Stimulated activated CD4-positive, alpha-beta T cell treated with anti-CD3 and anti-CD28 coated beads, Interleukin-15, amount 100 ng/mL, for 1 hour (primary cell): ENCODE results near the gene DPPA4.
"Not testable (repeated sequence)": the region's sequence is repeated elsewhere in the genome, so short reads cannot be mapped to it uniquely, and the experiment has no call there.

Source experiments
- DNase-seq, 2 donors: peaks; one replicate each; pipeline ENCODE4 v3.0.0-alpha.2; 2020; ENCODE audit warnings: low read depth in 1 of 2, low spot score in 1 of 2

Gene DPPA4, protein sequence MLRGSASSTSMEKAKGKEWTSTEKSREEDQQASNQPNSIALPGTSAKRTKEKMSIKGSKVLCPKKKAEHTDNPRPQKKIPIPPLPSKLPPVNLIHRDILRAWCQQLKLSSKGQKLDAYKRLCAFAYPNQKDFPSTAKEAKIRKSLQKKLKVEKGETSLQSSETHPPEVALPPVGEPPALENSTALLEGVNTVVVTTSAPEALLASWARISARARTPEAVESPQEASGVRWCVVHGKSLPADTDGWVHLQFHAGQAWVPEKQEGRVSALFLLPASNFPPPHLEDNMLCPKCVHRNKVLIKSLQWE

DNA sequence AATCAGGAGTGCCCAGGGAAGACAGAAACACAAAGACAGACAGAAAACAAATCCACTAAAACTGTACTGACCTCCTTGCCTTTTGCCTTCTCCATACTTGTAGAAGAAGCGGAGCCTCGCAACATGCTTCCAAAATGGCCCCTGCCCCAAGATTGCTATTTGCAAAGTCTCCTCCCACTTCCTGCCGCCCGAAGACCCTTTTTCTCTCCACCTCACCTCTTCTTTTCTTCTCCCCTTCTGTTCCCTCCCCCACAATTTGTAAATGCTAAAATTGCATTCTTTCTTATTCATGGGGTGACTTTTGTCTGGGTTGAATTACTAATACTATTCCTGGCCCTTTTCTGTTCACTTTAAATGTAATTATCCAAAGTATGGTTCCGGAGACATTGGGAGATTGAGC, at the start of gene DPPA4:
Gene DPPA4 (minus strand): TSS at position 154 of the 400 bp plus-strand sequence. CDS start 29 bp downstream, at position 125.
- no peak for DNase-seq

DNA sequence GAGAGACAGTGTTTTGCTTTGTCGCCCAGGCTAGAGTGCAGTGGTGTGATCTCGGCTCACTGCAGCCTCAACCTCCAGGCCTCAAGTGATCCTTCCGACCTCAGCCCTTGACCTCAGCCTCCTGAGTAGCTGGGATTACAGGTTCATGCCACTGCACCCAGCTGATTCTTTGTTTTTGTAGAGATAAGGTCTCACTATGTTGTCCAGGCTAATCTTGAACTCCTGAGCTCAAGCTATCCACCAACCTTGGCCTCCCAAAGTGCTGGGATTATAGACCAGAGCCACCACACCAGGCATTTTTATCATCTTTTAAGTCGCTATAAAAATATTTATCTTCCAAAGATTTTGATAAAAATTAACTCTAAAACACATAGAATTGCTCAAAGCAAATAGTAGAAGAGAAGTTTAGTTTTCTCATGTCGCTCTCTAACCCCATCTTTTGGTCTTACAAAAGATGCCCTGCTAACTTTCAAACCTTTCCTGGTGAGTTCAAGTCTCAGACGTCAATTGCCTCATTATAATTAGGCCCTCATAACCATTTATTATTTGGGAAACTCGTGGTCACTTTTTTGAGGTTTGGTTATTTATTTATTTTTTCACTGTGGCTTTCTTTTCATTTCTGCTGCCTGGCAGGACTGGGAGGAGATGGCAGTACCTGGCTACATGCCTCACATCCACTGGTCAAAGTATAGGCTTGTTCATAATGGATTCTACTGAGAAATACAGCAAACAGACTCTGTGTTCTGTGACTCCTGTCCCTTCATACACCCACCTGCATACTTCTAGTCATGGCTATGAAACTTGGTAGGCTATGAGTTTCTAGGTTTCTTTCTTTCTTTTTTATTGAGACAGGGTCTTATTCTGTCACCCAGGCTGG, 48.3 kb upstream of the DPPA4 start:
- no peak for DNase-seq

DNA sequence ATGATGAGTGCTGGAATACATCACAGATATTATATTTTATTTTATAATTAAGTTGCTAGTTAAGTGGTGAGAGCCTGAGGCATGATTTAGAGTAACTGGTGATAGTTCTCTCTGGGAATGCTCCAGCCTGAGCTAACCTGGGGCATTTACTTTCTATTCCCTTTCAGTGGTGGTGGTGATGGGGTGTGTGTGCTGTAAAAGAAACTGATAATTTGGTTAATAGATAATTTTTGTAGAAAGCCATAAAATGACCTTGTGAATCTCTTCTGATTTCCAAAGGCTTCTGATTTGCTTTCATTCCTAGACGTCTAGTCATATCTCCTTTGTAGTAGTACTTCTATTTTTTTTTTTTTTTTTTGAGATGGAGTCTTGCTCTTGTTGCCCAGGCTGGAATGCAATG, 46.8 kb upstream of the DPPA4 start:
- DNase-seq: no peak

DNA sequence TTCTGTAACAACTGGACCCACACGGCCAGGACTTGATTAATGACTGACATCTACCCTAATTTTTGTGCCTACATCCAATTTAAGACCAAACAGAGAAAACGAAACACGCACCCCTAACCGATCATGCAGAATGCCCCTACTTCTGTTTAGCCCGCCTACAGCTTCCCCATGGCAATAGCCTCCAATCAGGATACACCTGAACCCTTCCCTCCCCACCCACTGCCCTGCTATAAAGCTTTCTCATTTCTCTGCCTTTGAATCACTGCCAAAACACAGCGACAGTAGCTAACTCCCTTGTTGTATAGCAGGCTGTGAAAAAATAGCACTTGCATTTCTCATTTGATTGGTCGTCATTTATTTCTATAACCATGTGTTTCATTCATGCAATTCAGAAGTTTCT, 45.2 kb upstream of the DPPA4 start:
- DNase-seq: no peak

DNA sequence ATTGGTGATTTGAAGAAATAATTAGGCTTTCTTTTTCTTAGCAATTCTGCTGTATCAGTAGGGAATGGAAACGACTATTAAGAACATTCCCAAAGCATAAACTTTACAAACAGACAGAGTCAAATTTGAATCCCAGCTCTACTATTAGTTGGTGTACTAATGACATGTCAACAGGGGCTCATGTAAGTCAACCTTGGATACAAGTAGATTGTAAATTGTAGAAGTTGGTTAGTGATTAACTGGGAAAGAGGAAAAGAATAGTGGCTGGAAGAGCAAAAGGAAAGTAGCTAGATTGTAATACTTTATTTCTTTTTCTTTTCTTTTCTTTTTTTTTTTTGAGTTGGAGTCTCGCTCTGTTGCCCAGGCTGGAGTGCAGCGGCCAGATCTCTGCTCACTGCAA, 38.6 kb upstream of the DPPA4 start:
- DNase-seq: no peak

DNA sequence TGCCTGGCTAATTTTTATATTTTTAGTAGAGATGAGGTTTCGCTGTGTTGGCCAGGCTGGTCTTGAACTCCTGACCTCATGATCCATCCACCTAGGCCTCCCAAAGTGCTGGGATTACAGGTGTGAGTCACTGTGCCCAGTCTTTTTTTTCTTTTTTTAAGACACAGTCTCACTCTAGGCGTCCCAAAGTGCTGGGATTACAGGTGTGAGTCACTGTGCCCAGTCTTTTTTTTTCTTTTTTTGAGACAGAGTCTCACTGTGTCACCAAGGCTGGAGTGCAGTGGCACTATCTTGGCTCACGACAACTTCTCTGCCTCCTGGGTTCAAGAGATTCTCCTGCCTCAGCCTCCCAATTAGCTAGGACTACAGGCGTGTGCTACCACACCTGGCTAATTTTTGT, 37.1 kb upstream of the DPPA4 start:
- DNase-seq: not testable (repeated sequence)

DNA sequence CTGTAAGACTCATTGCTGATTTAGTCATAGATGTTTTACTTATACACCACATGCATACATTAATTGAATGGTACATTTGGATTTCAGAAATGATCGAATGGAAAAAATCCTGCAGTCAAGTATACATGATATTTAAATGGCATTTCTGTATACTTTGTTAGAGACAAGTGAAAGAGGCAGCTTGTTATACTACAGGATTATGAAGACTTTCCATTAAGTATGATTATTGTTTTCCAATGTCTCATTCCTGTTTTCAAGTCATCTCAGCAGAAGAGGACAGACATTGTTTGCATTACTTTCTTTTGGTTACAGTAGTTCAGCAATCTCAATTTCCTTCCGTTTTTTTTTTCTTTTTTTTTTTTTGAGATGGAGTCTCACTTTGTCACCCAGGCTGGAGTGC, 36.6 kb upstream of the DPPA4 start:
- no peak for DNase-seq

DNA sequence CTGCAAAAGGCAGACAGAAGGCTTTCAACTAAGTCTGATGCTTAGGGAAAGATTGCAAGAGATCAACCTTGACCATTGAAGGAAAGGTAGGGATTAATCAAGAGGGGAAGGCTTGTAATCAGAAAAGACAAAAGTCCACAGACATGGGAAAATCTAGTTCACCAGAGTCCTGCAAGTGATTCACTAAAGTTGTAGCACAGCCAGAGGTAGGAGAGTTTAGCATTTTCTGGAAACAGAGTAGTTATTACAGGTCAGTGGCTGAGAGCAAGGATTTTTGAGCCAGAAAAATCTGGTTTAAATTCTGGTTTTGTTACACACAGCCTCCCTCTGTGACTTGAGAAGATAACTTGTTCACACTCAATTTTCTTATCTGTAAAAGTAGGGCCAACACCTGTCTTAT, 35.3 kb upstream of the DPPA4 start:
- no peak for DNase-seq

DNA sequence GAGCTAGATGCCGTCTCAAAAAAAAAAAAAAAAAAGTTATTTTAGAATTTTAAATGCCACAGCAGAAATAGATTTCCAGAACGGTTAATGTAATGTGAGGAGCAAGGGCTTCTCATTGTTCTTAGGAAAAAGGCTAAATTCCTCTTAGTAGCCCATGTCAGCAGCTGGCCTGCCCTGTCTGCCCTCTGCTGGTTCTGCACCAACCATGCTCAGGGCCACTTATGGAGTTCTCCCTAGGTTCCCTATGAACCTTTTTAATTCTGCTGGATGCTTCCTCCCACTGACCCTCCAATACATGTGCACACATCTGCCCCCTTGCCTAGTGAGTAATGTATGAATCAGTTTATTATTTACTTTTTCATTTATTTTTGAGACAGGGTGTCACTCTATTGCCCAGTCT, 32.2 kb upstream of the DPPA4 start:
- DNase-seq: no peak

DNA sequence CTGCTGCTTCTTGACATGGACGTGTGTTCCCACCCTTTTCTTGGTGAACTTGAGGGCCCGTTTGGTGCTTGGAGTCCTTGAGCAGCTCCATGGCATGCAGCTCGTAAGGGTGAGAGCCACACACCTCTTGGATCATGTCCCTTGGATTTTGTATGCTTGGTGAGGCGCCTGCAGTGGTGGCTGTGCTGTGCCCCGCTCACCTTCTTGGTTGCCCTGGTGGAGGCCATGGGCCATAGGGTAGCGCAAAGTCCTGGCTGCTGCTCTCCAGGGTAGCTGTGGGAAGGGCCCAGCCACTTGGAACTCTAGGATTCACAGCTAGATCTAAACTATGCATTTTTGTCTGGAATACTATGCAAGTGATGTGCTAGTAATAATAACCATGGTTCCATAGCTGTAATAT, 26.7 kb upstream of the DPPA4 start:
- DNase-seq: no peak

DNA sequence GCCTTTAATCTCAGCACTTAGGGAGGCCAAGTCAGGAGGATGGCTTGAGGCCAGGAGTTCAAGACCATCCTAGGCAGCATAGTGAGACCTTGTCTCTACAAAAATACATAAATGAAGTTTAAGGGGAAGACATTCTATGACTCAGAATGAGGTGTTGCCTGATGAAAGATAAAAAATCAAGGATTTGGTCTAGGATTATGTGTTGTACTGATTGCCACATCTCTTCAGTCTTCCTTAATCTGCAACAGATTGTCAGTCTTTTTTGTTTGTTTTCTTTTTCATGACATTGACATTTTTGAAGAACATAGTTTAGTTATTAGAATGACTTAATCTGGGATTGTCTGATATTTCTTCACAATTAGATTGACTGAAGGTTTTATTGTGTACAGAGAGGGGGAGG, 26.3 kb upstream of the DPPA4 start:
- DNase-seq: no peak

DNA sequence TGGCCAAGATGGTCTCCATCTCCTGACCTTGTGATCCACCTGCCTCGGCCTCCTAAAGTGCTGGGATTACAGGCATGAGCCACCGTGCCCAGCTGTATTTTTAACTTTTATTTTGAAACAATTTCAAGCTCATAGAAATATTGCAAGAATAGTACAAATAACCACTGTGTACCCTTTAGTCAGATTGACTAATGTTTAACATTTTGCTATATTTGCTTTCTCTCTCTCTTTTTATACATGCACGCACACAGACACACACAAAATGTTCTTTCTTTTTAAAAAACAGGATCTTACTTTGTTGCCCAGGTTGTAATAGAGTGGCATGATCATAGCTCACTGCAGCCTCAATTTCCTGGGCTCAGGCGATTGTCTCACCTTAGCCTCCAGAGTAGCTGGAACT, 25.5 kb upstream of the DPPA4 start:
- DNase-seq: no peak

DNA sequence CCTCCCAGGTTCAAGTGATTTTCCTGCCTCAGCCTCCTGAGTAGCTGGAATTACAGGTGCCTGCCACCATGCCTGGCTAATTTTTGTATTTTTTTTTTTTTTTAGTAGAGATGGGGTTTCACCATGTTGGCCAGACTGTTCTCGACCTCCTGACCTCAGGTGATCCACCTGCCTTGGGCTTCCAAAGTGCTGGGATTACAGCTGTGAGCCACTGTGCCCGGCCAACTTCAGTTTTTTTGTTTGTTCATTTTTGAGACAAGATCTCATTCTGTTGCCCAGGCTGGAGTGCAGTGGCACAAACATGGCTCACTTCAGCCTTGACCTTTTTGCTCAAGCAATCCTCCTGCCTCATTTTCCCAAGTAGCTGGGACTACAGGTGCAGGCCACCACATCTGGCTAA, 21.5 kb upstream of the DPPA4 start:
- not testable (repeated sequence) for DNase-seq

DNA sequence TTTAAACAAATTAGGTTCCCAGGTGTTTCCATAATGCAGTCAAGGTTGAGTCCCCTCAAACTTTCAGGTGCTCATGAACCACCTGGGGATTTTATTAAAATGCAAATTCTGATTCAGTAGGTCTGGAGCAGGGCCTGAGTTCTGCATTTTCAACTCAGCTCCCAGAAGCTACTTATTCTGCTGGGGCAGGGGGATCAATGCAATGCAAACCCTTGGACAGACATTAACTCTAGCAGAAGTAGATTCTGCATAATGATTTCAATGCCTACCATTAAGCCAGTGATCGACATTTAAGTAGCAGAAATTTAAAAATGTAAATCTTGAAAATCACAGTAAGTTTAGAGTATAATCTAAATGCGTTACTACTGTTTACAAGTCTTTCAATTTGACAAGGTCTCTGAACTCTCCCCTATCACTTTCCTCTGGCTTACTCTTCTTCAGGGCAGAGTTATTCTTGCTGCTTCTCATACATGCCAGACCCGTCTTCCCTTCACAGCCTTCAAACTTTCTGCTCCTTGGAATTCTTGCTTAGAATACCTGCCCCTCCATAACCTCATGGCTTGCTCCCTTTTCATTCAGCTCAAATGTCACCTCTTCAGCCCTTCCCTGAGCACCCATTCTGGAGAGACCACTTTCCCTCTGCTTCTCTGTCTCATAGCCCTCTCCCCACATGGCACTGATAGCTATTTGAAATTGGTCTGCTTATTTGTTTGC, 19.3 kb upstream of the DPPA4 start:
- no peak for DNase-seq

DNA sequence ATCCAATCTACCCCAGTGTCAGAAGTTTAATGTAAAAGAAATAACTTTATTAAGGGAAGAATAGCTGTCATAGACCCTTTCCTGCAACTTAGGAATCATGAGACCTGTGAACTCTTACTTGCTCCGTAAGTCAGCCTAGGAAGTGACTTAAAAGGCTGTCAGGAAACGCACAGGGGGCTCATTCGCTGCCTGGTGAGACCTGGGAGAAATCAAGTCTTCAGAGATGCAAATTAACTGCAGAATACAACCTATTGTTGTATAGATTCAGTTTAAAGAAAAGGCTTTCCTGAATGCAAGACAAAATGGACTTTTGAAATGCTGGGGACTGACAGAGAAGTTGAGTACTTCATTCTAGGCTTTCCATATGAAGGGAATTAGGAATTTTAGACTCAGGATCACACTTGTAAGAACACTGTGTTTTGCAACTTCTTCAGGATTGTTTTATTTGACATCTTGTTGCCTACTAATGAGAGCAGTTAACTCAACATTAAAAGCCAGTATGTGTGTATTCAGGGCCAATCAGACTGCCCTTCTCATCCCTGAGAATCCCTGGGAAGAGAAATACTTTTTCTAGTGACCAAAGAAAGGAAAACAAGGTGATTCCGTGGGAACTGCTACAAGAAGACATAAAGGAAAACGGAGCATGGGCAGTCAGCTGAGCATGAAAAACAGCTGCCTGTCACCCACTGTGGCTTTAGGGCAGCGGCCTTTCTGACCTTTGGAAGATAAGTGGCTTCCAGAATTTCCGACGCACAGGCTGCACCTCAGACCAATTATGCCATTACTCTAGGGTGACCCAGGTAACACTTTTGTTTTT, 18.5 kb upstream of the DPPA4 start:
- no peak for DNase-seq

DNA sequence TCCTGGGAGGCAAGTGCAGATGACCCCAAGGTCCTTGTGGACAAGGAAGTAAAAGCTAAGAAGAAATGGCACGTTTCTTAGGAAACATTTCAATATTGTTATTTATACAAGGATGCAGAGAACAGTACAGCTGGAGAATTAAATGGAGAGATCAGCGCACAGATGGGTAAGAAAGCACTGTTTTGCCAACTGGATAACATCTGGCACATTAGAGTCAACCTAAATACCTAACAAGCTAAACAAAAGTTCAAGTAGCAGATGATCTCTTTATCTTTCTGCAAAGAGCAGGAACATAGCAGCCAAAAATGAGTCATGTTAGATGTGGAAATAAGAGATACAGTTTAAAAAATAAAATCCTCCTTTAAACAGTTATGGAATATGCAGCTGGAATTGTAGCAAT, 15.7 kb upstream of the DPPA4 start:
- DNase-seq: no peak

DNA sequence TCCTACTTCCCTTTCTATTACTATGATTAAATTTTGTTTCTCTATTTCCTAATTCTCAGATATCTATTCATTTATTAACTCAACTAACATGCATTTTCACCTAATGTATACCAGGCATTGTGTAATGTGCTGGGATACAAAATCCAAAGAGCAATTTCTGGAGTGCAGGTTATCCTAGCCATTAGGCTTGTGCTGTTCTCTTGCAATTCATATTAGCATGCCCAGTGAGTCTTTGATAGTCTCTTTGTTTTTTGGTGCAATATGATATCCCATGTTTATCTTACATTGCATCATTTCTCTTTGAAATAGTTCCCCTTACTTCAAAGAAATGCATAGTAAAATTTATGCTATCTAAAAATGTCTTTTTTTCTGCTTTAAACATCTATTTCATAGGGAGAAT, 13.9 kb upstream of the DPPA4 start:
- DNase-seq: no peak

DNA sequence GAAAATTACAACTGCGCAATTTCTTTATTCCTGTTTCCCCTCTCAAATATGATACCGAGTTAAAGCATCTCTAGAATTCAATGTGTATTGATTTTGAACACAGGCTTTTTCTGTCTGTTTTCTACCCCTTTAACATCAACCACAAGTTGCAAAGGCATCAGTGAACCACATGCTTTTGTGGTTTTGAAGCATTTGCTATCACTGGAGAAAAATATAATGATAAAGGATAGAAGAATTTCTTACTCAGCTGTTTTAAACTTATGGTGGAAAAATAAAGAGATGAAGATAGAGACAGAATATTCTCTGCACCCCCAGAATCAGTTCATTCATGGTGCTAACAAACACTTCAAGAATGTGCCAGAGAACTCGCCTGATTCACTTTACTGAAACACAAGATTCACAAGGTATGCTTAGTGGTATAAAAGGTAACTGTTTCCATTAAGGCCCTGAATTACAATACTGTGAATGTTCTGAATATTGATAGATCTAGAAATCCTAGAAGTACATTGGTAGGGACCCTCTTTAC, 9.5 kb upstream of the DPPA4 start:
- DNase-seq: no peak

DNA sequence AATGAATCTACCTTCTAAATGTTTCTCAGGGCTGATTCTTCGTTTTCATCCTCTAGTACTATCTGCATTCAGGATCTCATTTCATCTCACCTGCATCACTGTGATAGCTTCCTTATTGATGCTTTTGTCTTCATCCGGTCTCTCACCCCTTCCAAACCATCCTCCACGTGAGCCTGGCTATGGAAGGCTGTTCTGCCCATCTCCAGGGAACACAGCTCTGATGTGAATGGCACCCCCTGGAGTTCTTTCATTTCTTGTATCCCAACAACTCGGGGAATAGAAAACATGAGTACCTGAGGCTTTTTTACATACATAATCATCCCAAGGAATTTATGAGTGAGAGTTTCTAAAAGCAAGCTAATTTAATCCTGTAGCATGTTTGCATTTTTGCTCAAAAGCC, 8.8 kb upstream of the DPPA4 start:
- no peak for DNase-seq

DNA sequence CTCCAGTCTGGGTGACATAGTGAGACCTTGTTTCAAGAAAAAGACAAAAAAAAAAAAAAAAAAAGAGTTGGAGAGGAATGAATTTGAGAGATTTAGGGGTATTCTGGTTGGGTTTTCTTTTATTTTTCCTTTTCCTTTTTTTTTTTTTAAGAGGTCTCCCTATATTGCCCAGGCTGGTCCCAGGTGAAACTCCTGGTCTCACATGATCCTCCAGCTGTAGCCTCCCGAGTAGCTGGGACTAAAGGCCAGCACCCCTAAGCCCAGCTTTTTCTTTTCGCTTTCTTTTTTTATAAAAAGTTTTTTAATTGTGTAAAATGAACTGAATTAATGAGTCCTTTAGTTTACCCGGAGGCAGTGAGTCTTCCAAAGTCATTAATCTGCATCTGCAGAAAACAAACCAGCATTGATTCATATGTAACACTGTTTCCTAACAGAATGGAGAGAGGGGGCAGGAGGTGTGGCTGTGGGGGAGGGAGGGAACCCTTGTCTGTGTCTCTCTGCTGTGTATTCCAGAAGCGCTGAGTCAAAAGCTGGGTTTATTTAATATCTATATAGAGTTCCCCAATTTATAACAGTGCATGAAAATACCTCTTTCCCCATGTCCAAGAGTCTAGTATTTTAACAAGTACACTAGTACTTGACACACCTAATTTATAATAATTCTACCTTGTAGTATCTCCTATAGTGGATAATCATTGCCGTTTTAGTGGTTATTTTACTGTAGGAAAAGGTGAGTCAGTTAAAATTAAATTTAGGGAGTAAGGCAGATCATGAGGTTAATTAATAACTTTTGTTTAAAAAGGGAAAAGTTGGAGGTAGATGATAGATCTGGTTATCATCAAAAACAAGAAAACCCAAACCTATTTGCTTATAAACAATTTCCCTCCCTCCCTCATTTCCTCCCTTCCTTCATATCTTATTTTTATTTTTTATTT, 2.6 kb upstream of the DPPA4 start:
- DNase-seq: no peak
